AG09319 (cell line): ENCODE results near the gene NOL4L.

Source experiments
- DNase-seq: peaks from one replicate; pipeline ENCODE4 v3.0.0-alpha.2; 2010; ENCODE audit warnings: low read depth; ENCODE audit errors: extremely low read depth
- CTCF ChIP-seq: IDR thresholded peaks from 2 replicates; pipeline ENCODE4 v1.5.1; 2011; ENCODE audit warnings: low read depth, mild to moderate bottlenecking, inconsistent platforms, low read length, moderate library complexity

NOL4L gene

GRCh38 chr20:32626859-32627636 lies 41.9 kb upstream of the NOL4L start:
- DNase-seq: no peak
- TF ChIP-seq CTCF: no peak

DNA sequence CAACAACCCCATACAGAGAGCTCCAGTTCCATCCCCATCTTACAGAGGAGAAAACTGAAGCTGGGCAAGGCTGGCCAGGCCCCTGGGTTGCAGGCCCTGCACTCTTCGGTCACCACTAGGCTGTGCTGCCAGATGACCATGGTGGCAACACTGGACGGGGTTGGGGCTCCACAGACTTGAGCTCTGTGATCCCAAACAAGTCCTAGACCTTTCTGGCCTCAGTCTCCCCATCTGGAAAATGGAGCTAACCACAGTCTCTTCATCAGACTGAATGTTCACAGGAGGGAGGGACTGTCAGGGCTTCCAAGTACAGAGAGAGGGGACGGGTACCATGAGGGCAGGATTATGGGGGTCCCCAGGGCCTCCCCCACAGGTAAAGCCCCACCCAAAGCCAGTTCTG lies 41.3 kb upstream of the NOL4L start:
- no peak for TF ChIP-seq CTCF

GRCh38 chr20:32625996-32626395 lies 40.9 kb upstream of the NOL4L start:
- no peak for DNase-seq
- TF ChIP-seq CTCF: no peak

More for the DNA sequence above, 41.3 kb upstream of the NOL4L start:
- DNase-seq: no peak

DNA sequence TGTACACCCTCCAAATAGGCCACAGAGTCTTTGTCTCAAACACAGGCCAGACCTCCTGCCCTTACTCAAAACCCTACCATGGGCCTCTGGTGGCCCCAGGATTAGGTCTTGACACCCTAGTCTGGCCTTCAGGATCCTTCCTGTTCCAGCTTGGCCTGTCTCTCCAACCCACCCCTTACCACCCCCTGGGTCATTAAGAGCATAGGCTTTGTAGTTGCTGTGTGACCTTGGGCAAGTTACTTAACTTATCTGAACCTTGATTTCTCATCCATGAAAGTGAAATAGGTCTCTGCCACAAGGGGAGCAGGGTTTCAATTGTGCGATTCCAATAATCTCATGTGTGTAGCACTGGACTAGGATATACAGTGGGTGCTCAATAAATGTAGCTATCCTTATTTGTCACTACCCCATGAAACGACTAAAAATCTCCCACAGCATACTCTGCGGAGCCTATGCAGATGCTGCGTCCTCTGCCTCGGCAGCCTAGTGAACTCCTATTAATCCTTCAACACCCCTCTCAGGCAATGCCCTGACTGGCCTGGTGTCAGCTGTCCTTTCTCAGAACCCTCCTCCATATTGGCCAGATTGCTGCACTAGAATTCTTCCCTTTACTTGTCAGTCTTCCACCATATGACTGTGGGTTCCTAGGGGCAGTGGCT lies 39.7 kb upstream of the NOL4L start:
- no peak for DNase-seq
- TF ChIP-seq CTCF: no peak

- no peak for TF ChIP-seq CTCF
- no peak for DNase-seq
Measured at GRCh38 chr20:32623667-32624157, 38.6 kb upstream of the NOL4L start.

- TF ChIP-seq CTCF: no peak
- no peak for DNase-seq
Measured at GRCh38 chr20:32622585-32623468, 37.7 kb upstream of the NOL4L start.
